ENCODE results near the gene DENND1A.

The DENND1A gene

DNA sequence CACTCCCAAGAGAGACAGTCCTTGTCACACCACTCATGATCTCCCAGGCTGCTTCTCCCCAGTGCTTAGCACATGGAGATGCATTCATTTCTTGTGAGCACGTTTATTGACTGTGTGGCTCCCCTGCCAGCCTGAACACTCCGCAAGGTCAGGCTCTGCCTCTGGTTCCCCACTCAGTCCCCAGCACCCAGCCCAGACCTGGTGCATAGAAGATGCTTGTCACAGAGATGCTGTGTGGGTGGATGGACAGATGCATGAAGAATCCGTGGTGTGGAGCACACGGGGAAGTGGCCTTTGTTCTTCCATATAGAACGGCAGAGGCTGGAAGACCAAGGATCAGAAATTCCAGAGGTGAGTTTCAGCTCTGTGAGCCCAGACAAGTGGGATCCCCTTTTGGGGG, 587.7 kb downstream of the DENND1A start:
- WGBS, 2 experiments, result 89 to 91% methylated on average over 5 of the region's 5 CpGs
- Histone ChIP-seq H3K4me1 (ENCODE audit: control insufficient read depth, insufficient read depth, low read length) (no peaks in the 10 kb centered on the region), H3K9me3 (ENCODE audit: control insufficient read depth, low read length) (no peaks in the 10 kb centered on the region), H3K27me3 (ENCODE audit: control insufficient read depth, insufficient read depth, low read length, poor library complexity, severe bottlenecking) (no peaks in the 10 kb centered on the region), H3K4me3 (ENCODE audit: insufficient read depth, low read depth, low read length) (no peak overlapping the region), H3K27ac (ENCODE audit: insufficient read depth, low read depth, low read length, poor library complexity, severe bottlenecking) (no peak overlapping the region), H3K36me3 (ENCODE audit: control insufficient read depth, insufficient read depth, low read length) (no peaks in the 10 kb centered on the region)

GRCh38 chr9:123341816-123342215, 588.1 kb downstream of the DENND1A start:
- Histone ChIP-seq H3K4me3 (ENCODE audit: insufficient read depth, low read depth, low read length) (no peak overlapping the region), H3K36me3 (ENCODE audit: control insufficient read depth, insufficient read depth, low read length) (no peaks in the 10 kb centered on the region), H3K4me1 (ENCODE audit: control insufficient read depth, insufficient read depth, low read length) (no peaks in the 10 kb centered on the region), H3K9me3 (ENCODE audit: control insufficient read depth, low read length) (no peaks in the 10 kb centered on the region), H3K27ac (ENCODE audit: insufficient read depth, low read depth, low read length, poor library complexity, severe bottlenecking) (no peak overlapping the region), H3K27me3 (ENCODE audit: control insufficient read depth, insufficient read depth, low read length, poor library complexity, severe bottlenecking) (no peaks in the 10 kb centered on the region)
- WGBS, 2 experiments, result 88 to 91% methylated on average over 6 of the region's 6 CpGs

DNA sequence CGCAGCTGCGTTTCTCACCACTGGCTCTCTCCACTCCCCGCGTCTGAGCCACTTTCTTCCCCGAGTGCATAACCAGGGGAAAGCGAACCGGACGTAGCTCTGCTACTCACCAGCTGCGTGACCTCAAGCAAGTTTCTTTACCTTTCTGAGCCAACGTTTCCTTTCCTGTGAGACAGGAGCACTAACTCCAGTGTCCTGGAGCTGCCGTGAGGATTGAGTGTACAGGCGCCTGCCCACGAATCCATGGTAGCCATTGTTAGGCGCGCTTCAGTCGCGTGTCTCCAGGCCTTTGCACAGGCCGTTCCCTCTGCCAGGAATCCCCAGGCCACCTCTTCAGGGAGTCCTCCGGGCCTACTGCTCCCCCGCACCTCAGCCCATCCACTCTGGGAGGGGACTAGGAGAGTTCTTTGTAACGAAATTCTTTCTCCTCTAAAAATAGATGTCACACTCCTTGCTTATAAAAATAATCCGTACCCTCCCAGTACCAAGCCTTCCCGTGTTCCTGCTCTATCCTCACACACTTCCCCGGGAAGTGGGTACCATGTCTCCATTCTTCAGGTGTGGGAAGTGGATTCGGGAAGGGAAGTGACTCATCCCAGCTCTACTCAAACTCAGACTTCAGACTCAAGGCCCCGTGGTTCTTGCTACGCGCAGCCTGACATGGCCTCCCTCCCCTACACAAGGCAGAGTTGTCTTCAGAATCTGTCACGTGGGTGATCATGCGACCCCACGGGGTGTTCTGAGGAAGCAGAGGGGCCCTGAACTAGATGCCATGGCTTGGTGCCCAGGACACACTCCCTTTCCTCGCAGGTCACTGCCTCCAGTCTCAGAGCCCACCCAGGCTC, 590.0 kb downstream of the DENND1A start:
- no peak overlapping the region for H3K27ac ChIP-seq (ENCODE audit: insufficient read depth, low read depth, low read length, poor library complexity, severe bottlenecking)
- 77 to 80% methylated on average over 32 of the region's 32 CpGs for WGBS, 2 experiments

GRCh38 chr9:123338710-123339665, 590.9 kb downstream of the DENND1A start:
- Histone ChIP-seq H3K4me3 (ENCODE audit: insufficient read depth, low read depth, low read length) (no peak overlapping the region), H3K27me3 (ENCODE audit: control insufficient read depth, insufficient read depth, low read length, poor library complexity, severe bottlenecking) (no peaks in the 10 kb centered on the region), H3K9me3 (ENCODE audit: control insufficient read depth, low read length) (no peaks in the 10 kb centered on the region), H3K27ac (ENCODE audit: insufficient read depth, low read depth, low read length, poor library complexity, severe bottlenecking) (no peak overlapping the region), H3K4me1 (ENCODE audit: control insufficient read depth, insufficient read depth, low read length) (peaks cover 12% of the 10 kb centered on the region), H3K36me3 (ENCODE audit: control insufficient read depth, insufficient read depth, low read length) (no peaks in the 10 kb centered on the region)
- 88 to 89% methylated on average over 35 of the region's 35 CpGs for WGBS, 2 experiments

More for the DNA sequence above, 590.0 kb downstream of the DENND1A start:
- Histone ChIP-seq H3K36me3 (ENCODE audit: control insufficient read depth, insufficient read depth, low read length) (no peaks in the 10 kb centered on the region), H3K4me3 (ENCODE audit: insufficient read depth, low read depth, low read length) (no peak overlapping the region), H3K9me3 (ENCODE audit: control insufficient read depth, low read length) (no peaks in the 10 kb centered on the region), H3K27me3 (ENCODE audit: control insufficient read depth, insufficient read depth, low read length, poor library complexity, severe bottlenecking) (no peaks in the 10 kb centered on the region), H3K4me1 (ENCODE audit: control insufficient read depth, insufficient read depth, low read length) (peaks cover 12% of the 10 kb centered on the region)

DNA sequence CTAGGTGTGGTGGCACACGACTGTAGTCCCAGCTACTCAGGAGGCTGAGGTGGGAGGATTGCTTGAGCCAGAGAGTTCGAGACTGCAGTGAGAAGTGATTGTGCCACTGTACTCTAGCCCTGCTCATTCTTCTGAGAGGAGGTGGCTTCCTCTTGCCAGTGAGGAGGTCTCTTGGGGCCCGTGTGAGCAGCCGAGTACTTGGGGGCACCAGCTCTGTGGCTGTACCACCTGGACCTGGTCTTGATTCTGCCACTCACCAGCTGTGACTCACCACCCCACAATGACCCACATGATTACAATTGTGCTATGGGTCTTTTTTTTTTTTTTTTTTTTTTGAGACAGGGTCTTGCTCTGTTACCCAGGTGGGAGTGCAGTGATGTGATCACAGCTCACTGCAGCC, 592.0 kb downstream of the DENND1A start:
- Histone ChIP-seq H3K4me1 (ENCODE audit: control insufficient read depth, insufficient read depth, low read length) (peaks cover 12% of the 10 kb centered on the region), H3K36me3 (ENCODE audit: control insufficient read depth, insufficient read depth, low read length) (no peaks in the 10 kb centered on the region), H3K4me3 (ENCODE audit: insufficient read depth, low read depth, low read length) (no peak overlapping the region), H3K27me3 (ENCODE audit: control insufficient read depth, insufficient read depth, low read length, poor library complexity, severe bottlenecking) (no peaks in the 10 kb centered on the region), H3K27ac (ENCODE audit: insufficient read depth, low read depth, low read length, poor library complexity, severe bottlenecking) (no peak overlapping the region), H3K9me3 (ENCODE audit: control insufficient read depth, low read length) (no peaks in the 10 kb centered on the region)
- 89 to 90% methylated on average over 4 of the region's 4 CpGs for WGBS, 2 experiments

DNA sequence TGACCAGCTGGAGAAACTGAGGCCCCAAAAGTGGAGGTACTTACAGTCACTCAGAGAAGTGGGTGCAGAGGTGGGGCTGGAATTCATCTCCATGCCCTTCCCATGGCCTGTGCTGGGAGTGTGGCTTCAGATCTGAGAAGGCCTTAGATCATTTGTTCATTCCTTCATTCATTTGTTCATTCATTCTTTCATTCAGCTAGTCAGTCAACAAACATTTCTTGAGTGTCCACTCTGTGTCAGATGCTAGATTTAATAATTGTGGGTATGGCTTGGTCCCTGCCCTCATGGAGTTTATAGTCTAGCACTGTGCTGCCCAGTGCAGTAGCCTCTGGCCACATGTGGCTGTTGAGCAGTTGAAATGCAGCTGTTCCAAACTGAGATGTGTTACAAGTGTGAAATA, 593.0 kb downstream of the DENND1A start:
- H3K27ac ChIP-seq (ENCODE audit: insufficient read depth, low read depth, low read length, poor library complexity, severe bottlenecking), result no peak overlapping the region
- H3K4me1 ChIP-seq (ENCODE audit: control insufficient read depth, insufficient read depth, low read length), result peaks cover 12% of the 10 kb centered on the region
- no peaks in the 10 kb centered on the region for H3K27me3 ChIP-seq (ENCODE audit: control insufficient read depth, insufficient read depth, low read length, poor library complexity, severe bottlenecking)
- no peaks in the 10 kb centered on the region for H3K9me3 ChIP-seq (ENCODE audit: control insufficient read depth, low read length)
- H3K36me3 ChIP-seq (ENCODE audit: control insufficient read depth, insufficient read depth, low read length), result no peaks in the 10 kb centered on the region
- no peak overlapping the region for H3K4me3 ChIP-seq (ENCODE audit: insufficient read depth, low read depth, low read length)

- Histone ChIP-seq H3K36me3 (ENCODE audit: control insufficient read depth, insufficient read depth, low read length) (no peaks in the 10 kb centered on the region), H3K9me3 (ENCODE audit: control insufficient read depth, low read length) (no peaks in the 10 kb centered on the region), H3K4me3 (ENCODE audit: insufficient read depth, low read depth, low read length) (no peak overlapping the region), H3K4me1 (ENCODE audit: control insufficient read depth, insufficient read depth, low read length) (peaks cover 12% of the 10 kb centered on the region), H3K27ac (ENCODE audit: insufficient read depth, low read depth, low read length, poor library complexity, severe bottlenecking) (no peak overlapping the region), H3K27me3 (ENCODE audit: control insufficient read depth, insufficient read depth, low read length, poor library complexity, severe bottlenecking) (no peaks in the 10 kb centered on the region)
- WGBS, 2 experiments, result 83 to 91% methylated on average over 3 of the region's 3 CpGs
These were observed 593.5 kb downstream of the DENND1A start for GRCh38 chr9:123336449-123336848.

GRCh38 chr9:123335986-123336329, 594.0 kb downstream of the DENND1A start:
- no peak overlapping the region for H3K27ac ChIP-seq (ENCODE audit: insufficient read depth, low read depth, low read length, poor library complexity, severe bottlenecking)
- no peaks in the 10 kb centered on the region for H3K9me3 ChIP-seq (ENCODE audit: control insufficient read depth, low read length)
- no peaks in the 10 kb centered on the region for H3K27me3 ChIP-seq (ENCODE audit: control insufficient read depth, insufficient read depth, low read length, poor library complexity, severe bottlenecking)
- WGBS, 2 experiments, result 91% methylated on average over 6 of the region's 6 CpGs
- H3K36me3 ChIP-seq (ENCODE audit: control insufficient read depth, insufficient read depth, low read length), result no peaks in the 10 kb centered on the region
- peaks cover 12% of the 10 kb centered on the region for H3K4me1 ChIP-seq (ENCODE audit: control insufficient read depth, insufficient read depth, low read length)
- no peak overlapping the region for H3K4me3 ChIP-seq (ENCODE audit: insufficient read depth, low read depth, low read length)

GRCh38 chr9:123335193-123335985, 594.5 kb downstream of the DENND1A start:
- 43 to 47% methylated on average over 9 of the region's 9 CpGs for WGBS, 2 experiments
- Histone ChIP-seq H3K27ac (ENCODE audit: insufficient read depth, low read depth, low read length, poor library complexity, severe bottlenecking) (no peak overlapping the region), H3K4me1 (ENCODE audit: control insufficient read depth, insufficient read depth, low read length) (peaks cover 12% of the 10 kb centered on the region), H3K4me3 (ENCODE audit: insufficient read depth, low read depth, low read length) (no peak overlapping the region), H3K9me3 (ENCODE audit: control insufficient read depth, low read length) (no peaks in the 10 kb centered on the region), H3K27me3 (ENCODE audit: control insufficient read depth, insufficient read depth, low read length, poor library complexity, severe bottlenecking) (no peaks in the 10 kb centered on the region), H3K36me3 (ENCODE audit: control insufficient read depth, insufficient read depth, low read length) (no peaks in the 10 kb centered on the region)

All from ectodermal cell (in vitro differentiated cells).